Naive thymus-derived CD4-positive, alpha-beta T cell (primary cell): ENCODE results near the gene CRABP2. TPM values are rescaled to one million over a fixed set of nuclear protein-coding genes. Genes with fewer than 3 reads are reported as not detected.

Source experiments
- ATAC-seq: fragments of 150-1000 bp; cut with Tn5 transposase; 2 replicates; pipeline ENCODE4 v1.10.0; 2021; ENCODE audit warnings: mild to moderate bottlenecking, moderate library complexity
- CTCF ChIA-PET: fragments of 350-600 bp; sonication (Branson Sonifier 250); formaldehyde crosslinking; loops from one replicate; lab custom pipeline; 2021; ENCODE audit warnings: antibody characterized with exemption; lab: Charles Lee
- POLR2A ChIA-PET: fragments of 350-600 bp; sonication (Branson Sonifier 250); formaldehyde crosslinking; loops from one replicate; lab custom pipeline; 2021; ENCODE audit warnings: antibody characterized with exemption, inconsistent platforms; lab: Charles Lee
- DNase-seq, 9 donors: peaks; one replicate each; pipeline versions ENCODE4 v3.0.0 to v3.0.0-alpha.2; 2020 to 2022; ENCODE audit warnings: mixed read lengths in 1 of 9
- H3K27ac ChIP-seq: one replicate; pipeline ENCODE4 v1.7.0; 2013; ENCODE audit warnings: mild to moderate bottlenecking, low read depth, low read length, moderate library complexity
- H3K27me3 ChIP-seq, 2 donors: one replicate each; pipeline ENCODE4 v1.7.0; 2013; ENCODE audit warnings: low read length in 2 of 2, mild to moderate bottlenecking in 2 of 2, moderate library complexity in 2 of 2; ENCODE audit not compliant: control insufficient read depth in 2 of 2, insufficient read depth in 2 of 2
- H3K36me3 ChIP-seq, 3 experiments: 1 replicate in 2 of 3; 2 replicates in 1 of 3; pipeline ENCODE4 v1.7.0; 2013; ENCODE audit warnings: low read length in 3 of 3, mild to moderate bottlenecking in 3 of 3, moderate library complexity in 1 of 3; ENCODE audit not compliant: insufficient read depth in 3 of 3, control insufficient read depth in 2 of 3
- H3K4me1 ChIP-seq, 2 donors: one replicate each; pipeline ENCODE4 v1.7.0; 2013; ENCODE audit warnings: low read length in 2 of 2, mild to moderate bottlenecking in 2 of 2, moderate library complexity in 1 of 2; ENCODE audit not compliant: control insufficient read depth in 2 of 2, insufficient read depth in 2 of 2
- H3K4me3 ChIP-seq: 2 replicates; pipeline ENCODE4 v1.7.0; 2013; ENCODE audit warnings: mild to moderate bottlenecking, low read length
- H3K9me3 ChIP-seq, 3 experiments: 1 replicate in 2 of 3; 2 replicates in 1 of 3; pipeline ENCODE4 v1.7.0; 2013; ENCODE audit warnings: low read length in 3 of 3; ENCODE audit not compliant: control insufficient read depth in 2 of 3
- H3K27ac Mint-ChIP-seq, 9 donors: one replicate each; pipeline ENCODE4 v1.8.0; 2020 to 2022; ENCODE audit warnings: mixed read lengths in 9 of 9, mild to moderate bottlenecking in 8 of 9, moderate library complexity in 5 of 9, inconsistent platforms in 2 of 9
- H3K27me3 Mint-ChIP-seq, 5 donors: one replicate each; pipeline ENCODE4 v1.8.0; 2021 to 2022; ENCODE audit warnings: mixed read lengths in 5 of 5, mild to moderate bottlenecking in 1 of 5
- H3K36me3 Mint-ChIP-seq, 5 donors: one replicate each; pipeline ENCODE4 v1.8.0; 2020 to 2022; ENCODE audit warnings: mixed read lengths in 5 of 5, mild to moderate bottlenecking in 3 of 5, inconsistent platforms in 1 of 5
- H3K4me1 Mint-ChIP-seq, 7 donors: one replicate each; pipeline ENCODE4 v1.8.0; 2020 to 2022; ENCODE audit warnings: mixed read lengths in 7 of 7, mild to moderate bottlenecking in 3 of 7, inconsistent platforms in 1 of 7
- H3K4me3 Mint-ChIP-seq, 10 donors: one replicate each; pipeline ENCODE4 v1.8.0; 2020 to 2022; ENCODE audit warnings: mild to moderate bottlenecking in 10 of 10, mixed read lengths in 10 of 10, moderate library complexity in 6 of 10, inconsistent platforms in 2 of 10
- H3K9me3 Mint-ChIP-seq, 11 donors: one replicate each; pipeline ENCODE4 v1.8.0; 2020 to 2022; ENCODE audit warnings: mixed read lengths in 11 of 11, mild to moderate bottlenecking in 4 of 11, inconsistent platforms in 1 of 11, moderate library complexity in 1 of 11
- intact Hi-C, 2 donors: fragments of 100-400 bp; cut with micrococcal nuclease; formaldehyde crosslinking; loops; one replicate each; pipeline ENCODE4 v1.15.1; 2023
- polyA plus RNA-seq, 2 donors: library from polyadenylated mRNA; unstranded; fragments of 300-500 nt; fragmentation: Illumina TruSeq; gene quantifications; one replicate each; pipeline ENCODE4 v1.2.3, GENCODE V29; 2021
- total RNA-seq, 6 experiments: library from RNA in 5 of 6; stranded (reverse) in 5 of 6; gene quantifications; 1 replicate in 5 of 6; 2 replicates in 1 of 6; pipeline ENCODE4 v1.2.3 and lab custom pipeline; 2021 to 2026

CRABP2 gene
- total and polyA plus RNA-seq, 7 experiments from 2014 or later, result 0.38 to 2.5 (median 1.1) TPM

DNA sequence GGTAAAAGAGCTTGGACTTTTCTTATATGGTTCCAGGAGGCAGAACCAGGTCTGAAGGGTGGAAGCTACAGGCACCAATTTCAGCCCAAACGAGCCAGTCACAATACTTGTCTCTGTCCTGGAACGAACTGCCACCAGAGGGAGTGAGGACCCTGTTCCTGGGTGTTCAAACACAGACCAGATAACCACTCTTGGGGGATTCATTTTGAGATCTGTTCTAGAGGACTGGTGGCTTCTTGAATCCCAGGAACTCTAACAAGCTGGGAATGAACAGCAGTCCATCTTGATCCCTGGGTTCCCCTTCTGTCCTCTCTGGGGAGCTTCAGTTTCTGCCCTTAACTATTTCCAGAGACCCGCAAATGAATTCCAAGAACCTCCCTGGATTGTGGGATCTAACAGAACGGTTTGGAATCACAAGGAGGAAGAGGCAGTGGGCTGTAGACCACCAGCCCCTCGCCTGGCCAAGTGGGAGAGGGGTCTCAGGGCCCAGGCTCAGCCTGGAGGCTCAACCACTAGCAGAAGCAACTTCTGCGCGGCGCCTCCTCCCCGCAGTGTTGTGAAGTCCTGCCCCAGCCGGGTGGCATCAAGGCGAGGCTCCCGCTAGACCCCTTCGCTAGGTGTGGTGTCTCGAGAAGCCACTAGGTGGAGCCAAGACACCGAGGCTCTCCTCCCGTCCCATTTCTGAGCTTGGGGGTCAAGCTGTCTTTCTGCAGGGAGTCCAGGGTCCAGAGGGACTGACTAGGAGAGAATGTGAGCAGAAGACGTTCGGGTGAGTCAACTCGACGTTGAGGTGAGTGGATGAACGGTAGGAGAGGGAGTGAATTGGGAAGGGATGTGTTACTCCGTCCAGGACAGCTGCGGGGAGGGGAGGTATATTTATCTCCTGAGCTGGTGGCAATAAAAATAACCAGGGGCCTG is 16.1 kb downstream of the CRABP2 start:
- Histone ChIP-seq H3K9me3 (no peaks in the 10 kb centered on the region), H3K4me3 (no peak overlapping the region), H3K27ac (no peak overlapping the region), H3K4me1 (peaks cover 5 to 20% of the 10 kb centered on the region in 2 donors), H3K36me3 (no peaks in the 10 kb centered on the region), H3K27me3 (peaks cover 0 to 5% of the 10 kb centered on the region in 2 donors)
- intact Hi-C loops, result loop anchor here (1.0 to 5.0 kb wide), 9 partner anchors 17 to 238 kb away; partner anchors contain the start of genes NTRK1 (in 2 of the 2), MRPL24 (in 1 of the 2) and PRCC (in 1 of the 2)
- Mint-ChIP-seq H3K4me3 (peak overlapping the region in 5 of 10 donors; percentile 48 to 78 (median 60)), H3K27me3 (peaks cover 38 to 62% (median 44%) of the 10 kb centered on the region in 5 donors), H3K36me3 (no peaks in the 10 kb centered on the region), H3K9me3 (no peaks in the 10 kb centered on the region), H3K4me1 (peaks cover 20 to 35% (median 30%) of the 10 kb centered on the region in 7 donors), H3K27ac (peak overlapping the region in 3 of 9 donors; percentile 1 to 74 (median 60))
- DNase-seq (peak; percentile 54 to 78 (median 71)), ATAC-seq (peak; percentile 98)
- ChIA-PET CTCF (interaction anchor here (0.7 to 8.9 kb wide), 32 partner anchors 12 to 247 kb away, joined by 3 to 234 read pairs (median 4); partner anchors contain the start of genes CRABP2, INSRR, ISG20L2 and METTL25B), POLR2A (interaction anchor here (0.6 to 6.7 kb wide), 7 partner anchors 17 to 97 kb away, joined by 3 to 53 read pairs (median 4); partner anchors contain the start of genes CRABP2, HDGF, ISG20L2 and METTL25B)

DNA sequence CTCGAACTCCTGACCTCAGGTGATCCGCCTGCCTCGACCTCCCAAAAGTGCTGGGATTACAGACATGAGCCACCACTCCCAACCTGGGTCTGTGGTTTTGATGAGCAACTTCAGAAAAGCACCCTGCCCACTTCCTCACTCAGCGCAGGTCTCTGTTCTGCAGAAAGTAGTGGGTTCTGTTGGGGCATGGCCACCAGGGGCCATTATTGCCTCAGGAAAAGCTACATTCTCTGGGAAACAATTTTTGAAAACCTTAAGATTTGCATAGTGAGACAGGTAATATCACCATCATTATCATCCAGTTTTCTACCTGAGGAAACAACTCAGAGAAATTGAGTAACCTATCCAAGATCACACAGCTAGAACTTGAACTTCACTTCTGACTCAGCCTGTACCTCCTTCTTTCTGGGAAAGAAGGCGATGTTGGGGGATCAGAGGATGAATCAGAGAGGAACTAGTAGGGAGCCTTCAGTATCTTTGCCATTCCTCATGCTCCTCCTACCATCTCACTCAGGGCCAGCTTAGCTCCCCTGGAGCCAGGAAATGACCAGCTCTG is 21.1 kb downstream of the CRABP2 start:
- CTCF ChIA-PET, result interaction anchor here (1.0 to 8.9 kb wide), 5 partner anchors 22 to 176 kb away, joined by 3 to 234 read pairs (median 4); partner anchors contain the start of genes CRABP2, ISG20L2, METTL25B and NTRK1
- Mint-ChIP-seq H3K4me1 (peaks cover 11 to 23% (median 17%) of the 10 kb centered on the region in 7 donors), H3K27ac (peak overlapping the region in 3 of 9 donors; percentile 16 to 78 (median 69)), H3K27me3 (peaks cover 24 to 43% (median 27%) of the 10 kb centered on the region in 5 donors), H3K9me3 (peaks cover 0 to 2% (median 0%) of the 10 kb centered on the region in 11 donors), H3K36me3 (no peaks in the 10 kb centered on the region), H3K4me3 (peak overlapping the region in 2 of 10 donors; percentile 45 to 49)
- POLR2A ChIA-PET, result interaction anchor here (3.9 kb wide), 1 partner anchor 43 kb away, joined by 21 read pairs; the partner anchor contains the start of genes ISG20L2 and METTL25B
- peaks cover 3 to 18% of the 10 kb centered on the region in 2 donors for H3K4me1 ChIP-seq
- ATAC-seq (peak; percentile 67), DNase-seq (peak in 3 of 9 donors; percentile 31 to 42 (median 34))
- H3K27me3 ChIP-seq, result peaks cover 0 to 4% of the 10 kb centered on the region in 2 donors
- intact Hi-C loops, result no loop called here
- no peak overlapping the region for H3K4me3 ChIP-seq
- no peak overlapping the region for H3K27ac ChIP-seq
- no peaks in the 10 kb centered on the region for H3K36me3 ChIP-seq
- H3K9me3 ChIP-seq, result no peaks in the 10 kb centered on the region

DNA sequence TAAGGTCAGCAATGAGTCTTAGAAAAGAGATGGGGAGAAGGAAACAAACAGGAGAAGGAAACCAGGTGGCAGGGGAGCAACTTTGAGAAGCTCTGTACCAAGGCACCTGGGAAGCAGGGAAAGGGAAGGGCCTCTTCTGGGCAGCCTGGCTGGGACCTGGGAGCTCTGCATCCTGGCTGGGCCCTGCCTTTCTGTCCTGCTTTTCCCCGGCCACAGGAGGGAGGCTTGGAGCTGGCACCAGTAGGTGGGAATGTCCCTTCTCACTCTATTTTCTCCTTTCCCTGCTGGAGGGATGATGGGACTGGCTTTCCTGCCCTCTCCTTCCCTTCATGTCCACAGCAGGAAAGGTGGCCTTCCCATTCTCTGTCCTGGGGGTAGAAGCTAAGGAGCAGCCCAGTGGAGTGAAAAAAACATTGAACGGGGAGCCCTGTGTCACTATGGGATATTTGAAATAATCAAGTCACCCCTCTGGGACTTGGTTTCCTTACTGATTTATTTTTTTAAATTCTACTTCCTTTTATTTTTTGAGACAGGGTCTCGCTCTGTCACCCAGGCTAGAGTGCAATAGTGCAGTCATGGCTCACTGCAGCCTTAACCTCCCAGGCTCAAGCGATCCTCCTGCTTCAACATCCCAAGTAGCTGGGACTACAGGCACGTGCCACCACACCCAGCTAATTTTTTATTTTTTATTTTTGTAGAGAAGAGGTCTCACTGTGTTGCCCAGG is 23.1 kb downstream of the CRABP2 start:
- intact Hi-C loops, result no loop called here
- peaks cover 0 to 2% (median 0%) of the 10 kb centered on the region in 11 donors for H3K9me3 Mint-ChIP-seq
- CTCF ChIA-PET, result interaction anchor here (1.1 to 3.4 kb wide), 3 partner anchors 9 to 44 kb away, joined by 3 to 12 read pairs (median 4); no protein-coding TSS in a partner anchor

DNA sequence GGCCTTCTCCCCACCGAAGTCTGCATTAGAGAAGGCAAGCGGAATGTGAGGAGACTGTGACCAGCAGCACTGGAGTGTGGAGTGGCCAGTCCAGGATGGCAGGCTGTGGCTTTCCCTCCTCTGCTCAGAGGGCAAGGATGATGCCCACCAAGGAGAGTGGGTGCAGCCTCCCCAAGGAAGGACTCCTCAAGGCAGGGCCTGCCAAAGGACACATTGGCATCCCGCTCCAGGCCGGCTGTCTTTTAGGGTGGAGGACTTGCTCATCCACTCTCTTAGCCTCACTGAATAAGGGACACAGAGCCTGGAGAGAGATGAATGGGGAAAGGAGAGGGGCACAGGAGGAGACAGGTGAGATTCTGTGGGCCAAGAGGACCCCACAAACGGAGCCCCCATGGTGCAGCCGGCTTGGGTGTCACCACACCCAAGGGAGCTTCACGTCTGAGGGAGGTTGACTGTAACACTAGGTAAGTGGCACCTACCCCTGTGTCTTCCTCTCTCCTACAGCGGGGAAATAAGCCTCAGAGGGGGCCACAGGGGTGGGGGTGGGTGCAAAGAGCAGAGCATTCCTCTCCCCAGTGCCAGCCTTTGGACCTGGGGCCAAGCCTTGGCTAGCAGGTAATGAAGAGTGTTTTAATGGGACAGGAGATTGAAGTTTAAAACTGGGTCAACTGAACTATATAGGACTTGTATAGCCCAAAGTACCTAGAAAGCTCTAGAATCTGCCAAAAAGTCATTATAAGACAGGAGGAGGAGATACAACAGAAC is 24.0 kb downstream of the CRABP2 start:
- POLR2A ChIA-PET, result interaction anchor here (0.6 to 3.9 kb wide), 3 partner anchors 46 to 89 kb away, joined by 3 to 21 read pairs (median 3); partner anchors contain the start of genes ISG20L2 and METTL25B
- H3K4me3 Mint-ChIP-seq, result no peak overlapping the region
- no peak overlapping the region for H3K27ac Mint-ChIP-seq
- H3K4me1 ChIP-seq, result peaks cover 6 to 18% of the 10 kb centered on the region in 2 donors
- H3K4me3 ChIP-seq, result no peak overlapping the region
- CTCF ChIA-PET, result interaction anchor here (0.8 to 3.4 kb wide), 5 partner anchors 10 to 45 kb away, joined by 3 to 12 read pairs (median 4); no protein-coding TSS in a partner anchor
- peaks cover 21 to 34% (median 30%) of the 10 kb centered on the region in 7 donors for H3K4me1 Mint-ChIP-seq
- ATAC-seq, result no peak
- peaks cover 0 to 2% (median 0%) of the 10 kb centered on the region in 11 donors for H3K9me3 Mint-ChIP-seq
- intact Hi-C loops, result no loop called here
- H3K36me3 ChIP-seq, result no peaks in the 10 kb centered on the region
- H3K27ac ChIP-seq, result no peak overlapping the region
- no peak for DNase-seq
- peaks cover 0 to 4% (median 0%) of the 10 kb centered on the region in 5 donors for H3K36me3 Mint-ChIP-seq
- H3K9me3 ChIP-seq, result no peaks in the 10 kb centered on the region
- peaks cover 38 to 56% (median 48%) of the 10 kb centered on the region in 5 donors for H3K27me3 Mint-ChIP-seq
- peaks cover 11 to 20% of the 10 kb centered on the region in 2 donors for H3K27me3 ChIP-seq

More for the DNA sequence above, 23.1 kb downstream of the CRABP2 start:
- H3K27ac ChIP-seq, result no peak overlapping the region
- peaks cover 11 to 15% of the 10 kb centered on the region in 2 donors for H3K27me3 ChIP-seq
- ATAC-seq (no peak), DNase-seq (no peak)
- H3K36me3 Mint-ChIP-seq, result peaks cover 0 to 4% (median 0%) of the 10 kb centered on the region in 5 donors
- no peaks in the 10 kb centered on the region for H3K9me3 ChIP-seq
- peaks cover 6 to 18% of the 10 kb centered on the region in 2 donors for H3K4me1 ChIP-seq
- no peaks in the 10 kb centered on the region for H3K36me3 ChIP-seq
- peaks cover 18 to 30% (median 29%) of the 10 kb centered on the region in 7 donors for H3K4me1 Mint-ChIP-seq
- no peak overlapping the region for H3K27ac Mint-ChIP-seq
- no peak overlapping the region for H3K4me3 Mint-ChIP-seq
- POLR2A ChIA-PET, result interaction anchor here (0.6 to 3.9 kb wide), 4 partner anchors 45 to 110 kb away, joined by 3 to 21 read pairs (median 3); partner anchors contain the start of genes ISG20L2 and METTL25B
- no peak overlapping the region for H3K4me3 ChIP-seq
- H3K27me3 Mint-ChIP-seq, result peaks cover 36 to 51% (median 43%) of the 10 kb centered on the region in 5 donors

DNA sequence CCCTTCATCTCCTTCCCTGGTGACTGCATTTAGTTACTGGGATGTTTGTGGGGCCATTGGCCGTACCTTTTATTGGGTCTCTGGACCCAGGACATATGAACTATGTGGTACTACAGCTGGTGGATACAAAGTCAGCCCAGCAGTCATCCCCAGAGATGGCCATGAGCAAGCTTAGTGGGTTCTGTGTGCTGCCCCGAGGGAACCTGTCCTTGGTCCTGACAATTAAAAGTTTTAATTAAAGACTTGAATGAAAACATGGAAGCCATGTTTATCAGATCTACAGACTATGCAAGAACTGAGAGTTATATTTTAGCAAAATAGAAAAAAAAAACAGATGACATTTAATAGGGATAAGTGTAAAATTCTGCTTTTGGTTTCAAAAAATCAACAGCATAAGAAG is 25.3 kb downstream of the CRABP2 start:
- POLR2A ChIA-PET, result no interaction called here

More for the DNA sequence above, 25.3 kb downstream of the CRABP2 start:
- H3K4me3 ChIP-seq, result no peak overlapping the region
- H3K9me3 ChIP-seq, result no peaks in the 10 kb centered on the region
- Mint-ChIP-seq H3K4me1 (peaks cover 21 to 34% (median 30%) of the 10 kb centered on the region in 7 donors), H3K36me3 (peaks cover 0 to 4% (median 0%) of the 10 kb centered on the region in 5 donors), H3K27ac (no peak overlapping the region), H3K27me3 (peaks cover 38 to 64% (median 56%) of the 10 kb centered on the region in 5 donors), H3K9me3 (peaks cover 0 to 2% (median 0%) of the 10 kb centered on the region in 11 donors), H3K4me3 (no peak overlapping the region)
- no peaks in the 10 kb centered on the region for H3K36me3 ChIP-seq
- DNase-seq (no peak), ATAC-seq (no peak)
- intact Hi-C loops, result no loop called here
- peaks cover 11 to 20% of the 10 kb centered on the region in 2 donors for H3K27me3 ChIP-seq
- peaks cover 6 to 18% of the 10 kb centered on the region in 2 donors for H3K4me1 ChIP-seq
- no peak overlapping the region for H3K27ac ChIP-seq
- CTCF ChIA-PET, result interaction anchor here (3.4 kb wide), 1 partner anchor 46 kb away, joined by 12 read pairs; no protein-coding TSS in a partner anchor
